IMR-90 (cell line): ENCODE measurements around the gene ZNF407. TPM values are rescaled to one million over a fixed set of nuclear protein-coding genes. Genes with fewer than 3 reads are reported as not detected.

ENCODE experiments used
- ATAC-seq: fragments of 200-7000 bp; cut with Tn5 transposase; 2 replicates; pipeline ENCODE4 v1.9.1; 2020; ENCODE audit warnings: low read depth, mild to moderate bottlenecking, moderate library complexity
- BruUV-seq: library from RNA; stranded (reverse); fragments of 400-500 nt; replicated peaks from 2 replicates; lab custom pipeline; 2021; lab: Mats Ljungman, UMichigan
- CTCF ChIA-PET: fragments of 300-600 bp; formaldehyde crosslinking; extraction: SDS; loops from one replicate; lab custom pipeline; 2021; ENCODE audit warnings: antibody characterized with exemption; lab: Yijun Ruan, JAX
- POLR2A ChIA-PET: fragments of 300-600 bp; sonication (Branson Sonifier 250); formaldehyde crosslinking; loops from one replicate; lab custom pipeline; 2022; ENCODE audit warnings: antibody characterized with exemption; ENCODE audit not compliant: unreplicated experiment; lab: Charles Lee
- DNase-seq: peaks from one replicate; pipeline ENCODE4 v3.0.0; 2013
- H2AFZ ChIP-seq: replicated peaks from 2 replicates; pipeline ENCODE3; 2013; ENCODE audit warnings: low read length, mild to moderate bottlenecking; ENCODE audit not compliant: poor library complexity
- H2AK5ac ChIP-seq: 2 replicates; pipeline ENCODE4 v1.6.1; 2013; ENCODE audit warnings: low read depth, low read length, inconsistent platforms
- H2AK9ac ChIP-seq: replicated peaks from 2 replicates; pipeline ENCODE3; 2013; ENCODE audit warnings: mild to moderate bottlenecking, low read depth, low read length, moderate library complexity; ENCODE audit not compliant: poor library complexity
- H2BK120ac ChIP-seq: 2 replicates; pipeline ENCODE4 v1.6.1; 2013; ENCODE audit warnings: low read depth, low read length, inconsistent platforms
- H2BK15ac ChIP-seq: 3 replicates; pipeline ENCODE4 v1.6.1; 2013; ENCODE audit warnings: low read depth, low read length, inconsistent platforms
- H2BK20ac ChIP-seq: 2 replicates; pipeline ENCODE4 v1.6.1; 2013; ENCODE audit warnings: low read depth, mild to moderate bottlenecking, inconsistent platforms, low read length, moderate library complexity
- H2BK5ac ChIP-seq: 2 replicates; pipeline ENCODE4 v1.6.1; 2013; ENCODE audit warnings: mild to moderate bottlenecking, low read depth, low read length, inconsistent platforms; ENCODE audit not compliant: poor library complexity, severe bottlenecking
- H3K14ac ChIP-seq: replicated peaks from 2 replicates; pipeline ENCODE4 v1.6.1; 2013; ENCODE audit warnings: low read depth, low read length, inconsistent platforms
- H3K18ac ChIP-seq: 2 replicates; pipeline ENCODE4 v1.6.1; 2013; ENCODE audit warnings: low read depth, low read length, control low read depth
- H3K23ac ChIP-seq: 2 replicates; pipeline ENCODE4 v1.6.1; 2013; ENCODE audit warnings: low read depth, low read length, inconsistent platforms
- H3K27ac ChIP-seq: 2 replicates; pipeline ENCODE4 v1.5.1; 2013; ENCODE audit warnings: mild to moderate bottlenecking, control low read depth, low read length; ENCODE audit not compliant: insufficient read depth
- H3K27me3 ChIP-seq: 2 replicates; pipeline ENCODE4 v1.6.1; 2013; ENCODE audit warnings: low read length; ENCODE audit not compliant: control insufficient read depth, insufficient read depth
- H3K36me3 ChIP-seq: 2 replicates; pipeline ENCODE4 v1.6.1; 2013; ENCODE audit warnings: low read length, mixed read lengths; ENCODE audit not compliant: control insufficient read depth, insufficient read depth
- H3K4ac ChIP-seq: 2 replicates; pipeline ENCODE4 v1.6.1; 2013; ENCODE audit warnings: low read depth, low read length, inconsistent platforms
- H3K4me1 ChIP-seq: 2 replicates; pipeline ENCODE4 v1.6.1; 2013; ENCODE audit warnings: low read length, mixed read lengths; ENCODE audit not compliant: control insufficient read depth, insufficient read depth
- H3K4me2 ChIP-seq: 2 replicates; pipeline ENCODE4 v1.6.1; 2013; ENCODE audit warnings: low read depth, mild to moderate bottlenecking, control low read depth, low read length, moderate library complexity
- H3K4me3 ChIP-seq: 2 replicates; pipeline ENCODE4 v1.5.1; 2013; ENCODE audit warnings: low read depth, mild to moderate bottlenecking, control low read depth, low read length, moderate library complexity; ENCODE audit not compliant: insufficient read depth
- H3K56ac ChIP-seq: 2 replicates; pipeline ENCODE4 v1.6.1; 2013; ENCODE audit warnings: low read length, inconsistent platforms; ENCODE audit not compliant: insufficient read depth; ENCODE audit errors: extremely low read depth
- H3K79me1 ChIP-seq, 2 experiments: 2 replicates each; pipeline ENCODE4 v1.6.1; 2013; ENCODE audit warnings: low read length in 2 of 2, inconsistent platforms in 1 of 2, low read depth in 1 of 2
- H3K9ac ChIP-seq: 2 replicates; pipeline ENCODE4 v1.6.1; 2013; ENCODE audit warnings: low read depth, low read length, control low read depth
- H3K9me1 ChIP-seq: 2 replicates; pipeline ENCODE4 v1.6.1; 2013; ENCODE audit warnings: low read length, inconsistent platforms; ENCODE audit not compliant: insufficient read depth
- H3K9me3 ChIP-seq: 2 replicates; pipeline ENCODE4 v1.6.1; 2013; ENCODE audit warnings: low read length; ENCODE audit not compliant: control insufficient read depth, insufficient read depth
- H4K20me1 ChIP-seq: 2 replicates; pipeline ENCODE4 v1.6.1; 2013; ENCODE audit warnings: low read length, inconsistent platforms; ENCODE audit not compliant: insufficient read depth
- H4K5ac ChIP-seq: 2 replicates; pipeline ENCODE4 v1.6.1; 2013; ENCODE audit warnings: mild to moderate bottlenecking, low read depth, low read length, control low read depth
- H4K8ac ChIP-seq, 2 experiments: 2 replicates each; pipeline ENCODE4 v1.6.1; 2013; ENCODE audit warnings: low read depth in 2 of 2, low read length in 2 of 2, control low read depth in 1 of 2, inconsistent platforms in 1 of 2
- H4K91ac ChIP-seq: 2 replicates; pipeline ENCODE4 v1.6.1; 2013; ENCODE audit warnings: low read depth, low read length, inconsistent platforms; ENCODE audit not compliant: insufficient read depth
- BHLHE40 ChIP-seq: fragments of 150-350 bp; IDR thresholded peaks from 2 replicates; pipeline ENCODE4 v1.6.1; 2016; ENCODE audit warnings: mild to moderate bottlenecking, low read depth, low read length
- CHD1 ChIP-seq: IDR thresholded peaks from 2 replicates; pipeline ENCODE4 v1.6.1; 2012; ENCODE audit warnings: low read depth, low read length, improper control_type of control experiment
- FOS ChIP-seq: fragments of 150-350 bp; IDR thresholded peaks from 2 replicates; pipeline ENCODE4 v1.6.1; 2016; ENCODE audit warnings: low read depth, low read length
- RCOR1 ChIP-seq: IDR thresholded peaks from 2 replicates; pipeline ENCODE4 v1.6.1; 2012; ENCODE audit warnings: mild to moderate bottlenecking, low read length, improper control_type of control experiment; ENCODE audit not compliant: insufficient replicate concordance
- USF2 ChIP-seq: fragments of 150-350 bp; IDR thresholded peaks from 2 replicates; pipeline ENCODE4 v1.6.1; 2017; ENCODE audit warnings: mild to moderate bottlenecking, antibody characterized with exemption, low read length, low read depth
- WGBS, 2 experiments: methylation state at CpG; one replicate each; pipeline versions ENCODE4 v1.1.5 to v1.1.7; 2013; ENCODE audit warnings: missing lambda C conversion rate in 2 of 2; ENCODE audit not compliant: insufficient read length in 1 of 2; ENCODE audit errors: extremely low coverage in 2 of 2; 5-methylcytosine and 5-hydroxymethylcytosine counted together
- dilution Hi-C: fragments of 300-500 bp; cut with HindIII; formaldehyde crosslinking; loops from one replicate; pipeline ENCODE4 v1.14.3; 2018; ENCODE audit warnings: low sequenced_read_pairs; ENCODE audit not compliant: unreplicated experiment
- in situ Hi-C: fragments of 300-500 bp; cut with MboI; formaldehyde crosslinking; loops from 3 replicates; pipeline ENCODE4 v1.14.3; 2019; ENCODE audit warnings: low sequenced_read_pairs, inconsistent platforms, mixed read lengths
- intact Hi-C: fragments of 100-400 bp; cut with micrococcal nuclease; formaldehyde crosslinking; loops from 2 replicates; pipeline ENCODE4 v1.10.0; 2022
- polyA plus RNA-seq, 3 experiments: library from polyadenylated mRNA; depleted of rRNA; stranded (reverse); fragments of >200 nt; gene quantifications; 2 replicates each; pipeline ENCODE4 v1.2.3, GENCODE V29; 2012; ENCODE audit warnings: low replicate concordance in 1 of 3
- total RNA-seq: library from RNA; depleted of rRNA; stranded (reverse); fragments of >200 nt; gene quantifications from 2 replicates; pipeline ENCODE4 v1.2.3, GENCODE V29; 2012
- TF ChIP-seq, protein P1 (sequence below): conservative IDR thresholded peaks from 2 replicates; pipeline ENCODE4 v1.5.1; 2012; ENCODE audit warnings: mild to moderate bottlenecking, low read depth, low read length, improper control_type of control experiment

ZNF407 gene
- total and polyA plus RNA-seq, 2 of the 4 experiments (the other 2 are of a cell fraction), result 3.1 to 20.1 TPM

- no peak for ATAC-seq
- Histone ChIP-seq H4K91ac (no peak overlapping the region), H3K4ac (no peak overlapping the region), H2BK15ac (no peak overlapping the region), H4K8ac (no peak overlapping the region), H2BK120ac (no peak overlapping the region), H2BK5ac (no peak overlapping the region), H2BK20ac (no peak overlapping the region), H3K4me2 (no peak overlapping the region), H3K27me3 (peaks cover 41% of the 10 kb centered on the region), H3K9ac (no peak overlapping the region), H2AFZ (no peak overlapping the region), H3K27ac (no peak overlapping the region), H3K56ac (no peak overlapping the region), H3K9me3 (no peaks in the 10 kb centered on the region), H4K5ac (no peak overlapping the region), H3K14ac (no peak overlapping the region), H3K79me1 (no peaks in the 10 kb centered on the region), H4K20me1 (no peaks in the 10 kb centered on the region), H3K9me1 (no peaks in the 10 kb centered on the region), H3K4me1 (no peaks in the 10 kb centered on the region), H3K4me3 (no peak overlapping the region), H2AK5ac (no peak overlapping the region), H3K23ac (no peak overlapping the region), H3K18ac (no peak overlapping the region), H2AK9ac (no peak overlapping the region), H3K36me3 (no peaks in the 10 kb centered on the region)
- WGBS, 2 experiments, result no CpG with 5 or more reads among the region's 4 CpGs
- in situ Hi-C loops, result loop anchor here (25.0 kb wide), 1 partner anchor 346 kb away; no protein-coding TSS in a partner anchor
- CTCF ChIA-PET, result interaction anchor here (1.0 kb wide), 1 partner anchor 12 kb away, joined by 3 read pairs; no protein-coding TSS in a partner anchor
- DNase-seq, result no peak
- BruUV-seq, result no TSS peak
- TF ChIP-seq BHLHE40, result no peak
- no peak for TF ChIP-seq CHD1
- TF ChIP-seq RCOR1, result no peak
- TF ChIP-seq FOS, result no peak
- no peak for TF ChIP-seq USF2
- TF ChIP-seq, protein P1, sequence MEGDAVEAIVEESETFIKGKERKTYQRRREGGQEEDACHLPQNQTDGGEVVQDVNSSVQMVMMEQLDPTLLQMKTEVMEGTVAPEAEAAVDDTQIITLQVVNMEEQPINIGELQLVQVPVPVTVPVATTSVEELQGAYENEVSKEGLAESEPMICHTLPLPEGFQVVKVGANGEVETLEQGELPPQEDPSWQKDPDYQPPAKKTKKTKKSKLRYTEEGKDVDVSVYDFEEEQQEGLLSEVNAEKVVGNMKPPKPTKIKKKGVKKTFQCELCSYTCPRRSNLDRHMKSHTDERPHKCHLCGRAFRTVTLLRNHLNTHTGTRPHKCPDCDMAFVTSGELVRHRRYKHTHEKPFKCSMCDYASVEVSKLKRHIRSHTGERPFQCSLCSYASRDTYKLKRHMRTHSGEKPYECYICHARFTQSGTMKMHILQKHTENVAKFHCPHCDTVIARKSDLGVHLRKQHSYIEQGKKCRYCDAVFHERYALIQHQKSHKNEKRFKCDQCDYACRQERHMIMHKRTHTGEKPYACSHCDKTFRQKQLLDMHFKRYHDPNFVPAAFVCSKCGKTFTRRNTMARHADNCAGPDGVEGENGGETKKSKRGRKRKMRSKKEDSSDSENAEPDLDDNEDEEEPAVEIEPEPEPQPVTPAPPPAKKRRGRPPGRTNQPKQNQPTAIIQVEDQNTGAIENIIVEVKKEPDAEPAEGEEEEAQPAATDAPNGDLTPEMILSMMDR, result no peak
- POLR2A ChIA-PET, result no interaction called here
- intact Hi-C loops, result no loop called here
- dilution Hi-C loops, result no loop called here
These were observed 39.6 kb upstream of the ZNF407 start for GRCh38 chr18:74558096-74558495.
